Parathyroid adenoma (tissue), 2 donors: Measurements from ENCODE around the gene DOCK6.

ENCODE experiments used
- H2AFZ ChIP-seq: fragments of 300-600 bp; sonication (generic); one replicate; pipeline ENCODE4 v1.7.0; 2017; ENCODE audit warnings: antibody characterized with exemption, mild to moderate bottlenecking
- H3K27ac ChIP-seq: fragments of 300-600 bp; sonication (generic); one replicate; pipeline ENCODE4 v1.7.0; 2017
- H3K27me3 ChIP-seq: fragments of 300-600 bp; sonication (generic); one replicate; pipeline ENCODE4 v1.7.0; 2017; ENCODE audit warnings: low read length; ENCODE audit not compliant: control insufficient read depth, insufficient read depth
- H3K36me3 ChIP-seq: fragments of 300-600 bp; sonication (generic); one replicate; pipeline ENCODE4 v1.7.0; 2017; ENCODE audit warnings: low read length; ENCODE audit not compliant: control insufficient read depth, insufficient read depth
- H3K4me1 ChIP-seq: fragments of 300-600 bp; sonication (generic); one replicate; pipeline ENCODE4 v1.7.0; 2017; ENCODE audit warnings: control low read depth
- H3K4me2 ChIP-seq: fragments of 300-600 bp; sonication (generic); one replicate; pipeline ENCODE4 v1.7.0; 2017; ENCODE audit warnings: low read length
- H3K4me3 ChIP-seq: fragments of 300-600 bp; sonication (generic); one replicate; pipeline ENCODE4 v1.7.0; 2017; ENCODE audit warnings: low read depth, low read length
- H3K79me2 ChIP-seq: fragments of 300-600 bp; sonication (generic); one replicate; pipeline ENCODE4 v1.7.0; 2017; ENCODE audit warnings: control low read depth
- H3K9ac ChIP-seq: fragments of 300-600 bp; sonication (generic); one replicate; pipeline ENCODE4 v1.7.0; 2017; ENCODE audit warnings: mild to moderate bottlenecking
- H3K9me3 ChIP-seq: fragments of 300-600 bp; sonication (generic); one replicate; pipeline ENCODE4 v1.7.0; 2017; ENCODE audit warnings: low read length; ENCODE audit not compliant: control insufficient read depth
- TF ChIP-seq, protein P1 (sequence below): fragments of 300-600 bp; sonication (generic); IDR thresholded peaks from one replicate; pipeline ENCODE4 v1.7.0; 2017; ENCODE audit warnings: antibody characterized with exemption, mild to moderate bottlenecking
- donor health status: primary hyperparathyroidism.

Gene DOCK6

DNA sequence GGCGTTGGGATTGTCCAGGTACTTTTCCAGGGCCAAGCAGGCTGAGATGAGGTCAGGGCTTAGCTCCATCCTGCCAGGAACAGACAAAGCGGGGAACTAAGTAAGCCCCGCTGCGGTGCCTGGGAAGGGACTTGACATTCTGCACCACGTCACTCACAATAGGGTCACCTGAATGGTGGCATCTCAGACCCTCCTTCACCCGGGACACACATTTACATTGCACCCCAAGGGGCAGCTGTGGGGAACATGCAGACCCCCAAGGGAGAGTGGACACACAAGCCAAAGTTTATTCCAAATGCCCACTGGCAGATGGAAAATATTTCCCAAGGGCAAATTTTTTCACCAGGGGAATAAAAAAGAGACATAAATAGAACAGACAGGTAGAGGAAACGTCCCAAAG, 86.4 kb downstream of the DOCK6 start:
- no peak overlapping the region for H3K4me2 ChIP-seq
- H3K4me3 ChIP-seq = no peak overlapping the region
- no peaks in the 10 kb centered on the region for H3K4me1 ChIP-seq
- H2AFZ ChIP-seq = no peak overlapping the region
- no peaks in the 10 kb centered on the region for H3K36me3 ChIP-seq
- TF ChIP-seq, protein P1, sequence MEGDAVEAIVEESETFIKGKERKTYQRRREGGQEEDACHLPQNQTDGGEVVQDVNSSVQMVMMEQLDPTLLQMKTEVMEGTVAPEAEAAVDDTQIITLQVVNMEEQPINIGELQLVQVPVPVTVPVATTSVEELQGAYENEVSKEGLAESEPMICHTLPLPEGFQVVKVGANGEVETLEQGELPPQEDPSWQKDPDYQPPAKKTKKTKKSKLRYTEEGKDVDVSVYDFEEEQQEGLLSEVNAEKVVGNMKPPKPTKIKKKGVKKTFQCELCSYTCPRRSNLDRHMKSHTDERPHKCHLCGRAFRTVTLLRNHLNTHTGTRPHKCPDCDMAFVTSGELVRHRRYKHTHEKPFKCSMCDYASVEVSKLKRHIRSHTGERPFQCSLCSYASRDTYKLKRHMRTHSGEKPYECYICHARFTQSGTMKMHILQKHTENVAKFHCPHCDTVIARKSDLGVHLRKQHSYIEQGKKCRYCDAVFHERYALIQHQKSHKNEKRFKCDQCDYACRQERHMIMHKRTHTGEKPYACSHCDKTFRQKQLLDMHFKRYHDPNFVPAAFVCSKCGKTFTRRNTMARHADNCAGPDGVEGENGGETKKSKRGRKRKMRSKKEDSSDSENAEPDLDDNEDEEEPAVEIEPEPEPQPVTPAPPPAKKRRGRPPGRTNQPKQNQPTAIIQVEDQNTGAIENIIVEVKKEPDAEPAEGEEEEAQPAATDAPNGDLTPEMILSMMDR = no peak
- no peak overlapping the region for H3K9ac ChIP-seq
- no peaks in the 10 kb centered on the region for H3K79me2 ChIP-seq
- H3K9me3 ChIP-seq = no peaks in the 10 kb centered on the region
- H3K27me3 ChIP-seq = no peaks in the 10 kb centered on the region
- H3K27ac ChIP-seq = no peak overlapping the region

DNA sequence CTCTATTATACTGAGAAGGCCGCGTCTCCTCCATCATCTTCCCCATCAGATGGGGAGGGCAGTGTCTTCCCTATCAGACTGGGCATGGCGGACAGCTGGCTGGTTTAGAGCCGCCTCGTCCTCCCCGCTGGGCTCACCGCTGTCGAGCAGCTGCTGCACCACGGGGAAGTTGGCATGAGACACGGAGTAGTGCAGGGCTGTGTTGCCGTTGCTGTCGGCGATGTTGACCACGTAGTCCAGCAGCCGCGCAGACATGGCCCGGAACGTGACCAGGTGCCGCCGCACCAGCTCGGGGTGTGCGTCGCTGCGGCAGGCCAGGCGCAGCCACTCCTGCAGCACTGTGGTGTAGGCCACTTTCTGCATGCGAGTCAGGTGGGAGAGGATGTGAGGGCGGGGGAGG, 88.0 kb downstream of the DOCK6 start:
- H3K36me3 ChIP-seq = no peaks in the 10 kb centered on the region
- H3K4me1 ChIP-seq = no peaks in the 10 kb centered on the region
- no peaks in the 10 kb centered on the region for H3K79me2 ChIP-seq
- H2AFZ ChIP-seq = no peak overlapping the region
- H3K27ac ChIP-seq = no peak overlapping the region
- H3K27me3 ChIP-seq = no peaks in the 10 kb centered on the region
- TF ChIP-seq, protein P1 = no peak
- no peaks in the 10 kb centered on the region for H3K9me3 ChIP-seq
- no peak overlapping the region for H3K4me2 ChIP-seq
- no peak overlapping the region for H3K4me3 ChIP-seq
- no peak overlapping the region for H3K9ac ChIP-seq

DNA sequence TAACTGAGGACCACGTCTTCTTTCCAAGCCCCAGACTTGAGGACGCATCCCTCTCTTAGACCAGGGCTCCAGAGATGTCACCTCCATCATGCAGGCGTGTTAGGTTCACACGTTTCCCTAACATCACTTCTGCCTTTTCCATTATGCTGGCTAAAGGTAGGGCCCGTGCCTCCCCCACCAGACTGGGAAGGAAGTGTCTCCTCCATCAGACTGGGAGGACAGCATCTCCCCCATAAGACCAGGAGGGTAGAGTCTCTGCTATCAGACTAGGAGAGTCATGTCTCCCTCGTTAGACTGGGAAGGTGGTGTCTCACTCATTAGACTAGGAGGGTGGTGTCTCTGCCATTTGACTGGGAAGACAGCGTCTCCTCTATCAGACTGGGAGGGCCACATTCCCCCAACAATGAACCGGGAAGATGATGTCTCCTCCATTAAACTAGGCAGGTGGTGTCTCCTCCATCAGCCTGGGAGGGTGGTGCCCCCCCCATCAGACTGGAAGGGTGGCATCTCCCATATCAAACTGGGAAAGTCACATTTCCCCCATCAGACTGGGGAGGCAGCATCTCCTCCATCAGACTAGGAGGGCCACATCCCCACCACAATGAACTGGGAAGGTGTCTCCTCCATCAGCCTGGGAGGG, 88.7 kb downstream of the DOCK6 start:
- no peaks in the 10 kb centered on the region for H3K36me3 ChIP-seq

GRCh38 chr19:11172576-11172975, 89.7 kb downstream of the DOCK6 start:
- H2AFZ ChIP-seq = no peak overlapping the region
- H3K79me2 ChIP-seq = no peaks in the 10 kb centered on the region
- H3K4me1 ChIP-seq = no peaks in the 10 kb centered on the region
- H3K4me2 ChIP-seq = no peak overlapping the region
- H3K9ac ChIP-seq = no peak overlapping the region
- no peaks in the 10 kb centered on the region for H3K27me3 ChIP-seq
- H3K36me3 ChIP-seq = no peaks in the 10 kb centered on the region
- TF ChIP-seq, protein P1 = no peak
- H3K4me3 ChIP-seq = no peak overlapping the region
- no peak overlapping the region for H3K27ac ChIP-seq
- H3K9me3 ChIP-seq = no peaks in the 10 kb centered on the region

More for the DNA sequence above, 88.7 kb downstream of the DOCK6 start:
- Histone ChIP-seq H3K9ac (no peak overlapping the region), H3K4me3 (no peak overlapping the region), H3K27ac (no peak overlapping the region), H3K4me2 (no peak overlapping the region), H3K9me3 (no peaks in the 10 kb centered on the region), H2AFZ (no peak overlapping the region), H3K4me1 (no peaks in the 10 kb centered on the region), H3K79me2 (no peaks in the 10 kb centered on the region), H3K27me3 (no peaks in the 10 kb centered on the region)
- TF ChIP-seq, protein P1 = no peak

DNA sequence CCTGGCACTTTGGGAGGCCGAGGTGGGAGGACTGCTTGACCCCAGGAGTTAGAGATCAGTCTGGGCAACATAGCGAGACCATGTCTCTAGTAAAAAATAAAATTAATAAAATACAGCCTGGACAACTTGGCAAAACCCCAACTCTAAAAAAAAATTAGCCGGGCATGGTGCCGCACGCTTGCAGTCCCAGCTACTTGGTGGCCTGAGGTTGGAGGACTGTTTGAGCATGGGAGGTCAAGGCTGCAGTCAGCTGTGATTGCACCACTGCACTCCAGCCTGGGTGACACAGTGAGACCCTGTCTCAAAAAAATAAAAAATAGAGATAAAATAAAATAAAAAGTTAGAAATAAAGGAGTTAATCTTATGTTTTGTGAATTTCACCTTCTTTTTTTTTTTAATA, 91.2 kb downstream of the DOCK6 start:
- no peak overlapping the region for H3K9ac ChIP-seq
- H2AFZ ChIP-seq = no peak overlapping the region
- TF ChIP-seq, protein P1 = no peak
- H3K9me3 ChIP-seq = no peaks in the 10 kb centered on the region
- no peaks in the 10 kb centered on the region for H3K36me3 ChIP-seq
- no peak overlapping the region for H3K27ac ChIP-seq
- no peaks in the 10 kb centered on the region for H3K79me2 ChIP-seq
- no peaks in the 10 kb centered on the region for H3K4me1 ChIP-seq
- H3K27me3 ChIP-seq = no peaks in the 10 kb centered on the region
- H3K4me3 ChIP-seq = no peak overlapping the region
- H3K4me2 ChIP-seq = no peak overlapping the region
